HEK293T (cell line): ENCODE data around the gene PIGQ.

Source experiments
- BHLHE40 ChIP-seq: fragments of 450-650 bp; IDR thresholded peaks from 2 replicates; pipeline ENCODE4 v1.6.1; 2016; ENCODE audit warnings: mild to moderate bottlenecking, moderate library complexity, borderline replicate concordance
- ELF4 ChIP-seq: fragments of 450-650 bp; IDR thresholded peaks from 2 replicates; pipeline ENCODE4 v1.6.1; 2017; ENCODE audit warnings: antibody characterized with exemption
- NFRKB ChIP-seq: fragments of 450-650 bp; IDR thresholded peaks from 2 replicates; pipeline ENCODE4 v1.6.1; 2016; ENCODE audit warnings: mild to moderate bottlenecking, moderate library complexity
- SP1 ChIP-seq: fragments of 450-650 bp; IDR thresholded peaks from 2 replicates; pipeline ENCODE4 v1.6.1; 2017
- TF ChIP-seq, protein P1 (sequence below): fragments of 450-650 bp; IDR thresholded peaks from 2 replicates; pipeline ENCODE4 v1.6.1; 2016

DNA sequence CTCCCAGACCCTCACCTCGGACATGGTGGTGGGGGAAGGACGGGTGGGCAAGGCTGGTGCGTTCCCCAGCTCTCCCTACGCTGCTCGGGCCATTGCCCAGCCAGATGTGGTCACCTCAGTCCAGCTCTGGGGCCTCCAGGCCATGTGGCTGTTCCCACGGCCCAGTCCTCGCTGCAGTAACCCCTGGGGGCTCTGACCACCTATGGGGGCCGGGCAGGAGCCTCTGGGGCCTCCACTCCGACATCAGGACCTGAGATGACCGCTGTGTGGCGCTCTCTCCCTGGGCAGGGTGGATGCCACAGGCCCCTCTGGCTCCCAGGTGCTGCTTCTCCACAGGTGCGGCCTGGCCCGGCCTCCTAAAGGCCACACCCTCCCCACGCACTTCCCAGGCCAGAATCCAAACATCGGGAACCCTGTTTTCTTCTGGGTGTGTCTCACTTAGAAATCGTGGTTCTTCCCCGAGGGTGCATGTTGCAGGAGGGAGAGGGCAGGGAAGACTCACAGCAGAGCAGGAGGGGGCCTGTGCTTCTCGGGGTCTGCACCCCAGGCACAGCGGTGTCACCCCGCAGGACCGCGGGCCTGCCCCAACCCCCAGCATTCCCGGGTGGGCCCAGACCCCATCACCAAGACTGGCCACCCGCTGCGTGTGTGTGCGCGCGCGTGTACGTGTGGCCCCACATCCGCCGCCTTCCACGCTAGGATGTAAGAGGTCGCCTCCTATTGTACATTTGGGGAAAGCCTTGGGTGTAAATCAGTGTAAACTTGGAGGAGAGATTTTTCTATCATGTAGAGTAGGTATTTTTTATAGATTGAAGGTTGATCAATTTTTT is 48.2 kb upstream of the PIGQ start:
- TF ChIP-seq, protein P1, sequence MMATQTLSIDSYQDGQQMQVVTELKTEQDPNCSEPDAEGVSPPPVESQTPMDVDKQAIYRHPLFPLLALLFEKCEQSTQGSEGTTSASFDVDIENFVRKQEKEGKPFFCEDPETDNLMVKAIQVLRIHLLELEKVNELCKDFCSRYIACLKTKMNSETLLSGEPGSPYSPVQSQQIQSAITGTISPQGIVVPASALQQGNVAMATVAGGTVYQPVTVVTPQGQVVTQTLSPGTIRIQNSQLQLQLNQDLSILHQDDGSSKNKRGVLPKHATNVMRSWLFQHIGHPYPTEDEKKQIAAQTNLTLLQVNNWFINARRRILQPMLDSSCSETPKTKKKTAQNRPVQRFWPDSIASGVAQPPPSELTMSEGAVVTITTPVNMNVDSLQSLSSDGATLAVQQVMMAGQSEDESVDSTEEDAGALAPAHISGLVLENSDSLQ, result no peak
- no peak for TF ChIP-seq NFRKB
- TF ChIP-seq BHLHE40, result no peak
- no peak for TF ChIP-seq SP1
- no peak for TF ChIP-seq ELF4
